KMS-11 (cell line): Measurements from ENCODE around the gene NTN3.
"Not testable (repeated sequence)": the region's sequence is repeated elsewhere in the genome, so short reads cannot be mapped to it uniquely, and the experiment has no call there.

Experiments
- H2AFZ ChIP-seq: fragments of 200-600 bp; sonication (generic); 2 replicates; pipeline ENCODE4 v1.6.1; 2016; ENCODE audit warnings: antibody characterized with exemption, mixed run types, low read depth
- H3K27ac ChIP-seq: fragments of 200-600 bp; sonication (generic); 2 replicates; pipeline ENCODE4 v1.6.1; 2016; ENCODE audit warnings: mild to moderate bottlenecking, mixed run types
- H3K27me3 ChIP-seq: fragments of 200-600 bp; sonication (generic); 2 replicates; pipeline ENCODE4 v1.6.1; 2017; ENCODE audit warnings: mild to moderate bottlenecking, low read depth, mixed run types, moderate library complexity; ENCODE audit not compliant: insufficient read depth
- H3K36me3 ChIP-seq: fragments of 200-600 bp; sonication (generic); 2 replicates; pipeline ENCODE4 v1.6.1; 2017; ENCODE audit warnings: mild to moderate bottlenecking, mixed run types; ENCODE audit not compliant: insufficient read depth
- H3K4me1 ChIP-seq: fragments of 200-600 bp; sonication (generic); 2 replicates; pipeline ENCODE4 v1.6.1; 2016; ENCODE audit warnings: mild to moderate bottlenecking, low read depth, mixed run types; ENCODE audit not compliant: poor library complexity, severe bottlenecking
- H3K4me2 ChIP-seq: fragments of 200-600 bp; sonication (generic); 2 replicates; pipeline ENCODE4 v1.7.0; 2016; ENCODE audit warnings: mild to moderate bottlenecking, mixed run types
- H3K4me3 ChIP-seq: fragments of 200-600 bp; sonication (generic); IDR thresholded peaks from 2 replicates; pipeline ENCODE4 v1.6.1; 2017; ENCODE audit warnings: low read depth, low read length, mixed read lengths; ENCODE audit not compliant: insufficient read depth
- H3K79me2 ChIP-seq: fragments of 200-600 bp; sonication (generic); 2 replicates; pipeline ENCODE4 v1.6.1; 2016; ENCODE audit warnings: low read depth, mixed run types; ENCODE audit not compliant: insufficient read depth
- H3K9ac ChIP-seq: fragments of 200-600 bp; sonication (generic); 2 replicates; pipeline ENCODE4 v1.6.1; 2016; ENCODE audit warnings: mild to moderate bottlenecking, mixed run types
- H4K20me1 ChIP-seq: fragments of 200-600 bp; sonication (generic); 2 replicates; pipeline ENCODE4 v1.6.1; 2016; ENCODE audit warnings: mild to moderate bottlenecking, mixed run types; ENCODE audit not compliant: insufficient read depth
- TF ChIP-seq, protein P1 (sequence below): fragments of 200-600 bp; sonication (generic); conservative IDR thresholded peaks from 2 replicates; pipeline ENCODE4 v1.6.1; 2017; ENCODE audit warnings: low read depth, mild to moderate bottlenecking, antibody characterized with exemption, low read length, moderate library complexity, mixed read lengths

NTN3 gene

DNA sequence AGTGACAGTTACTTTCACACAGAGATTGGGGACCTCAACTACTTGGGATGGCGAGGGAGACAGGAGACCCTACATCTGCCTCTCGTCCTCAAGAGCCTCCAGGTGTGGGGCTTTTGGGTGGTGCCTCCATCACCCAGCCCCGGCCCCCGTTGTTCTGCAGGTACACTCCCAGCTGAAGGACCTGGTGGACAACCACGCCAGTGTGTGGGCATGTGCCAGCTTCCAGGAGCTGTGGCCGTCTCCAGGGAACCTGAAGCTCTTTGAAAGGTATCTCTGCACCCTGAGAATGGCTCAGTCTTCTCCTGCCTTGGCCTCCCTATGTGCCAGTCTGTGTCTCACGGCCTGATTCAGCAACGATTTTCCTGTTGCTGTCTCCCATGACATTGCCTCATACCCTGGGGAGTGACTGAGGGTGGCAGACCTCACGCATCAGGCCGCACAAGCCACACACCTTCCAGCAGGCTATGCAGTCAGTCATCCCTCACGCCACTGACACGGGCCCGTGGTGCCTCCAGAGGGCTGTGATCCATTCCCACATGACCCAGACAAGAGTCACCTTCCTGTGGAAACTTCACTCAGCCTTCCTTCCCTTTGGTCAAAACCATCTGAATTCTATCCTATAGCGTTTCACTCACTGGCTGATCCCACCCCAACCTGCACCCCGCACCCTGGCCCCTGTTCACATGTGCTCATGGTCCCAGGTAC lies 38.1 kb upstream of the NTN3 start:
- Histone ChIP-seq H3K27me3 (no peaks in the 10 kb centered on the region), H2AFZ (no peak overlapping the region), H3K27ac (no peak overlapping the region), H3K4me1 (peaks cover 17% of the 10 kb centered on the region), H3K9ac (no peak overlapping the region), H3K36me3 (peaks cover 15% of the 10 kb centered on the region; the same call in 1 of the 2 replicates), H3K79me2 (peaks cover 22% of the 10 kb centered on the region), H3K4me2 (no peak overlapping the region), H4K20me1 (no peaks in the 10 kb centered on the region), H3K4me3 (no peak overlapping the region)
- TF ChIP-seq, protein P1, sequence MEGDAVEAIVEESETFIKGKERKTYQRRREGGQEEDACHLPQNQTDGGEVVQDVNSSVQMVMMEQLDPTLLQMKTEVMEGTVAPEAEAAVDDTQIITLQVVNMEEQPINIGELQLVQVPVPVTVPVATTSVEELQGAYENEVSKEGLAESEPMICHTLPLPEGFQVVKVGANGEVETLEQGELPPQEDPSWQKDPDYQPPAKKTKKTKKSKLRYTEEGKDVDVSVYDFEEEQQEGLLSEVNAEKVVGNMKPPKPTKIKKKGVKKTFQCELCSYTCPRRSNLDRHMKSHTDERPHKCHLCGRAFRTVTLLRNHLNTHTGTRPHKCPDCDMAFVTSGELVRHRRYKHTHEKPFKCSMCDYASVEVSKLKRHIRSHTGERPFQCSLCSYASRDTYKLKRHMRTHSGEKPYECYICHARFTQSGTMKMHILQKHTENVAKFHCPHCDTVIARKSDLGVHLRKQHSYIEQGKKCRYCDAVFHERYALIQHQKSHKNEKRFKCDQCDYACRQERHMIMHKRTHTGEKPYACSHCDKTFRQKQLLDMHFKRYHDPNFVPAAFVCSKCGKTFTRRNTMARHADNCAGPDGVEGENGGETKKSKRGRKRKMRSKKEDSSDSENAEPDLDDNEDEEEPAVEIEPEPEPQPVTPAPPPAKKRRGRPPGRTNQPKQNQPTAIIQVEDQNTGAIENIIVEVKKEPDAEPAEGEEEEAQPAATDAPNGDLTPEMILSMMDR, result no peak

- not testable (repeated sequence) for H2AFZ ChIP-seq, H3K27me3 ChIP-seq, H3K27ac ChIP-seq, H4K20me1 ChIP-seq, H3K4me3 ChIP-seq, H3K4me1 ChIP-seq, H3K4me2 ChIP-seq, H3K9ac ChIP-seq
- Histone ChIP-seq H3K79me2 (peaks cover 13% of the 10 kb centered on the region), H3K36me3 (peaks cover 15% of the 10 kb centered on the region; the same call in 1 of the 2 replicates)
These were observed 35.9 kb upstream of the NTN3 start for GRCh38 chr16:2435236-2435635.

GRCh38 chr16:2436110-2436509 lies 35.0 kb upstream of the NTN3 start:
- Histone ChIP-seq H3K27ac (no peak overlapping the region), H3K79me2 (peaks cover 4% of the 10 kb centered on the region), H2AFZ (no peak overlapping the region), H3K4me3 (no peak overlapping the region), H3K4me2 (no peak overlapping the region), H3K9ac (no peak overlapping the region), H4K20me1 (no peaks in the 10 kb centered on the region), H3K27me3 (no peaks in the 10 kb centered on the region), H3K36me3 (peaks cover 15% of the 10 kb centered on the region; the same call in 1 of the 2 replicates), H3K4me1 (peaks cover under 1% of the 10 kb centered on the region)
- TF ChIP-seq, protein P1, result no peak

DNA sequence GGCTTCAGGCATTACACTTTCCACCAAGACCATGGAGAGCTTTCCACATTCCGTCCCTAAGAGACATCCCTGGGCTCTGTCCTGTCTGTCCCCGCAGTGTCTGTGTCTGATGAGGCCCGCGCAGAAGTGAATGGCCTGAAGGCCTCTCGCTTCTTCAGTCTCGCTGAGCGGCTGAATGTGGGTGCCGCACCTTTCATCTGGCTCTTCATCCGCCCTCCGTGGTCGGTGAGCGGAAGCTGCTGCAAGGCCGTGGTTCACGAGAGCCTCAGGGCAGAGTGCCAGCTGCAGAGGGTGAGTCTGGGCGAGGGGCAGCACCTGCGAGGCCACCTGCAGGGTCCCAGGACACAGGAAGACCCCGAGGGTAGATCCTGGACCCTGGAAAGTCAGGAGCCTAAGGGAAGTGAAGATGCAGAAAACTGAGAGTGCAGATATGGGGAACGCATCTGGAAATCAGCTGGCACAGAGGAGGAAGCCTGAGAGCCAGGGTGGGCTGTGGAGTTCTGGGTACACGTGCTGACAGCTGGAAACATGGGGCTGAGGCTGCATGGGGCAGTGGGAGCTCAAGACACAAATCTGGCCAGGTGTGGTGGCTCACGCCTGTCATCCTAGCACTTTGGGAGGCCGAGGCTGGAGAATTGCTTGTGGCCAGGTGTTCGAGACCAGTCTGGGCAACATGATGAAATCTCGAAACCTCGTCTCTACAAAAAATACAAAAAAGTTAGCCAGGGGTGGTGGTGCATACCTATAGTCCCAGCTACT lies 33.9 kb upstream of the NTN3 start:
- TF ChIP-seq, protein P1, result no peak
- H3K4me3 ChIP-seq, result no peak overlapping the region
- no peaks in the 10 kb centered on the region for H3K79me2 ChIP-seq
- H3K4me1 ChIP-seq, result no peaks in the 10 kb centered on the region
- no peaks in the 10 kb centered on the region for H3K27me3 ChIP-seq
- peaks cover 13% of the 10 kb centered on the region; the same call in 1 of the 2 replicates for H3K36me3 ChIP-seq
- H3K4me2 ChIP-seq, result no peak overlapping the region
- no peak overlapping the region for H3K9ac ChIP-seq
- no peak overlapping the region for H3K27ac ChIP-seq
- no peak overlapping the region for H2AFZ ChIP-seq
- H4K20me1 ChIP-seq, result no peaks in the 10 kb centered on the region

DNA sequence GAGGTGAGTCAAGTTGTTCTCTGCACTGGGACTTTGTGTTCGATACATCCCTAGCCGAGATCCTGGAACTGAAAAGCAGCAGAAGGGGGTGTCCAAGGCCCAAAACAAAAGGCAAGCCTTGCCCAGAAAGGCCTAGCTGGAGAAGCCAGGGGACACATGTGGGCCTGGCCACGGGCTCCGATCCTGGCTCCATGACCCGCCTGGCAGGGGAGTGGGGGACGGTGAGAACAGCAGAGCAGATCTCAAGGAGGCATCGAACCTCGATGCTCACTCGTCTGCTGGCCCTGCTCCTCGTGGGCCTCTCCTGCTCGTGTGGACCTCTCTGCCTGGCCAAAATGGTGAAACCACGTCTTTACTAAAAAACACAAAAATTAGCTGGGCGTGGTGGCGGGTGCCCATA lies 33.0 kb upstream of the NTN3 start:
- Histone ChIP-seq H4K20me1 (no peaks in the 10 kb centered on the region), H3K79me2 (no peaks in the 10 kb centered on the region), H3K9ac (no peak overlapping the region), H3K4me1 (no peaks in the 10 kb centered on the region), H3K36me3 (peaks cover 7% of the 10 kb centered on the region; the same call in 1 of the 2 replicates), H3K27ac (no peak overlapping the region), H3K27me3 (no peaks in the 10 kb centered on the region), H3K4me3 (no peak overlapping the region), H2AFZ (no peak overlapping the region), H3K4me2 (no peak overlapping the region)
- TF ChIP-seq, protein P1, result no peak
